ELR (cell line): Measurements from ENCODE around the gene GNAQ.

Experiments
- DNase-seq: peaks from one replicate; pipeline ENCODE4 v3.0.0-alpha.2; 2015; ENCODE audit warnings: low read depth

Gene GNAQ

DNA sequence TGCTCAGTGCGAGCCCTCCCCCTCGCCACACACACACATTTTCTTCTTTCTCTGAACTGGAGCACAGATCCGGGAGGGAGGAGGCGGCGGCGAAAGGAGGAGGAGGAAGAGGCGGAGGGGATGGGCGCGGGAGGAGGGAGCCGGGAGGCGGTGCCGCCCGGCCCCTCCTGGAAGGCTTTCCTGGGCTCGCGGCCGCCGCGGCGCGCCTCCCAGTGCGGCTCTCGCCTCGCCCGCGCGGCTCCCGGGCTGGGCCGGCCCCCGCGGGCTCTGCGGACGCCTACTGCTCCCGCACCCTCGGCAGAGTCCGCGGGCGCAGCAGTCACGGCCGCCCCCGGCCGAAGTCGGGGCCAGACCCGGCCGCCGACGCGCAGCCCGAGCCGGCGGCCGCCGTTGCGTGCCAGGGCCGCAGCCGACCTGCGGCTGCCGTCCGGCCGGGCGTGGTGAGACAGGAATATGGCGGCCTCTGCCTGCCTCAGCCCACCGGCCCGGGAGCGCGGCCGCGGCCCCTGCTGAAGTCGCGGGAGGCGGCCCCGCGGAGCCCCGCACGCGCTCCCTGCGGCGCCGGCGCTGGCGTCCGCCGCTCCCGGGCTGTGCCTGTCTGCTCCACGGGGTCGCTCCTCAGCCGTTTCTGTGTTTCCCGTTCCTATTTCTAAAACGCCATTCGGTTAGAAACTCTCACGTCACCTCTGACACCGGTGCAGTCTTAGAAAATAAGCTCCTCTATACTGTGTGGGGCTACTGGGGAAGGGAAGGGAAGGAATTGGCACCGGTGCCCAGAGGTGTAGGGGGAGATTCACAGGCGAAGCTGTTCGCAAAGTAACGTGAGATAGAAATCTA lies 500 bp upstream of the GNAQ start:
- DNase-seq: peak; percentile 92

- peak; percentile 53 for DNase-seq
These were observed 813 bp downstream of the GNAQ start for GRCh38 chr9:78030553-78031443.

GRCh38 chr9:78030296-78030552 lies 1.4 kb downstream of the GNAQ start:
- DNase-seq: peak; percentile 55

- DNase-seq: peak; percentile 42
These were observed 1.9 kb downstream of the GNAQ start for GRCh38 chr9:78029551-78030295.

DNA sequence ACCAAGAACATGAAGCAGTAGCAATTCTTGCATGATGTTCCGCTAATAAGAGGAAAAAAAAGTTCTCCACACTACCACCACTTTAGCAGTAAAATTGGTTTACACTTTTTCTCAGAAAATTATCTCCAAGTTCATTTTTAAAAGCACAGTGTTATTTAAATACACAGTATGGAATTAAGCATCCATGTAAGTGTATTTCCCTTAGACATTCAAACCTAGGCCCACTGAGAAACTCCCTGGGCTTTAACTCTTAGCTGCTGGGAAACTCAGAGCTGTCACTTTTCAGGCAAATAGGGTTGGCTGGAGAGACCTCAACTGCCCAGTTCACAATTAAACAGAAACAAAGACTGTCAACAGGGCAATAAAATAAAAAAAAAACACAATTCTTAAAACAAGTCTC lies 2.7 kb downstream of the GNAQ start:
- DNase-seq: no peak

DNA sequence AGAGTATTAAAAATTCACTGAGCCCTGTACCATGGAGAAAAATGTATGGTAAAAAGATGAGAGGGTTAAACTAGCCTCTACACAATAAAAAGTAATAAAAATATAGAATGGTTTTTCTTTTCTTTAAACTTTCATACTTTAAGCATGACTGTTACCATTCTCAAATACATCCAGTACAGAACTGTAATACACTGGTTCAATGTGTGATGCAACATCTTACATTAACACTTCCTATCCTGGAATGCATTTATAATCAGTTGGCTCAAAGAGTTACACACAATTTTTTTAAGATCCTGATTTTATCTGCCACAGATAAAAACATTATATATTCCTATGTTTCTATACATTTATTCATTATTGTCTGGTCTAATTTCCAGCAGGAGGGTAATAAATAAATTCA lies 4.7 kb downstream of the GNAQ start:
- DNase-seq: peak; percentile 48

GRCh38 chr9:78026416-78026815 lies 5.2 kb downstream of the GNAQ start:
- peak; percentile 50 for DNase-seq

- DNase-seq: no peak
These were observed 6.4 kb downstream of the GNAQ start for GRCh38 chr9:78025186-78025585.

GRCh38 chr9:78023003-78023741 lies 8.4 kb downstream of the GNAQ start:
- peak; percentile 74 for DNase-seq

DNA sequence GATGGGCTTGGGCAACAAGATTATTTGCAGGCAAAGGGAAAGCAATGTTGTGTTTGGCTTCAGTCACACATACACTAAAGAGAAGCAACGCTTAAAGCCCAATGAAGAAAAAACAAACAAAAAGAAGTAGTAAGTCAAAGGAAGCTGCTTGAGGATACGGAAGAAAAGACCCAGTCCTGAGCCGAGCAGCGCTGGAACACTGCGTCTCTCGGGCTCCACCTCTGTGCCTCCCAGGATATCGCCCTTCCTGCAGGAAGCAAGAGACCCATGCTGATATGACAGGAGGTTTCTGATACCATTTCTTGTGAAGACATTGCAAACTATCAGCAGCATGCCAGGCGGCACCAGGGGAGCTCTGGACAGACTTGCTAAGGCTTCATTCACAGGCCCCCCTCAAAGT lies 9.9 kb downstream of the GNAQ start:
- DNase-seq: no peak

DNA sequence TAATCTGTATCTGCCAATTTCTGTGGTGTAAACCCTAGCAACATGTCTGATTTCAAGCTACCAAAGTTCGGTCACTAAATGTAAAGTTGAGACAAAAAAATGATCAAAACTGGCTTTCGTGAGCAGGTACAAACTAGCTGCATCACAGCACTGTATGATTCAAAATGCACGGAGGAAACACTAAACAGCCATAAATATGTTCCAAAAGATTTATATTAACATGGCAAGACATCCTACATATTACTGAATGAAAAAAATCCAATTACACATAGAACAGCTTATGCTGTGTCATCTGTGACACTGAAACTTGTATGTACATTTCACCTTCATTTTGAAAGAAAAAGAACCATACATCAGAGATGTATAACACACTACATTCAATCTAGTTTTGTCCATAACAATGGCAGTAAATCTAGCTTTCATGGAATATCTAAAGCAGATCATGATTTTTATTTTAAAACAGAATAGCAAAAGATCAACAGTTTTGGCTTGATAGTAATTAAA lies 14.4 kb downstream of the GNAQ start:
- no peak for DNase-seq

GRCh38 chr9:78015241-78015640 lies 16.4 kb downstream of the GNAQ start:
- DNase-seq: no peak

- peak; percentile 61 for DNase-seq
These were observed 16.8 kb downstream of the GNAQ start for GRCh38 chr9:78014776-78015175.

- DNase-seq: no peak
These were observed 17.7 kb downstream of the GNAQ start for GRCh38 chr9:78013934-78014333.

GRCh38 chr9:78011049-78011448 lies 20.6 kb downstream of the GNAQ start:
- DNase-seq: no peak

DNA sequence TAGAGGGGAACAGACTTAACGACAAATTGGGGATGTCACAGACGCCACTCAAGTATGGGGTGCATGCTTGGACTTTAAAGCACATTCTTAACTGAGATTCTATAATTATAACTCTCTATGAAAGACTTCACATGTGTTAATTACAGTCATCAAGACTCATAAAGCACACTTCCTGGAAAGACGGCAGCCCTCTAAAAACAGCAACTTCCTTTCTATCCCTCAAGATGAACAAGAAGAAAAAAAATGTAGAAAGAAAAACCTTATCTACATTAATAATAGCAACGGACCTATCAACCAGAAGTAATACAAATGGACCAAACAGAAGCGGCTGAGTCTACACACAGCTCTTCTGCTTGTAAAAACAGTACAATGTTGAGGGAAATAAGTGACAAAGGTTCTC lies 21.2 kb downstream of the GNAQ start:
- DNase-seq: no peak

DNA sequence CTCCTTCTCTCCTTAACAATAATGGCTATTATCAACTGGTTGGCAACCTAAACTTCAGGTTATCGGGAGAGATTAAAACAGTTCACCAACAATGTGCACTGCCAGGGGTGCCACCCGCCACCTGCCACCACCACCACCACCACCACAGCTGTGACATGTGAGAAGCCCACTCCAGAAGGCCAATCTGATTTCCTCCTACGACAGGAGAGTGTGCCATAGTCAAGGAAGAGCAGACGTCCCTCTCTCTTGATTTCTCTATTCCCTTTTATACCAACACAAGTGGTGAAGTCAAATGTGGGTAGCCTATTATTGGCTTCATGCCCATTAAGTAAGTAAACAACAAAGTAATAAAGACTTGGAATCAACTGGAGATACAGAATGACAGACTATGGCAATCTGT lies 22.4 kb downstream of the GNAQ start:
- DNase-seq: no peak

DNA sequence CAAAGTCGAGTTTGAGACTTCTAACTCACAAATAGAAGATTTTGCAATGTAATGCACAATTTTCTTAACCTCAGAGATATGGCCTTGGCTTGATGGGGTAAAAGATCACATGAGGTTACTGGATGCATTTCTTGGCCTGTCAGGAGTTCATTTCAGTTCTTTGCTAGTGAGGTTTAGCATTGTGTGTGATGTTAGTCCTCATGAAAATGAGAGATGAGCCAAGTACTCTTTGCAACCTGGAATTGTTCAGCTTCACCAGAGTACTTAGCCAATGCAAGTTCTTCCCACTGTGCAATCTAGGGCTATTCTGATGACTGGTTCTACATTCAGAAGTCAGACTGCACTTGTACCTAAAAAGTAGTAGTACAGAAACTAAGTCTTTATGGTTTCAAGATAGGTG lies 24.9 kb downstream of the GNAQ start:
- DNase-seq: no peak

DNA sequence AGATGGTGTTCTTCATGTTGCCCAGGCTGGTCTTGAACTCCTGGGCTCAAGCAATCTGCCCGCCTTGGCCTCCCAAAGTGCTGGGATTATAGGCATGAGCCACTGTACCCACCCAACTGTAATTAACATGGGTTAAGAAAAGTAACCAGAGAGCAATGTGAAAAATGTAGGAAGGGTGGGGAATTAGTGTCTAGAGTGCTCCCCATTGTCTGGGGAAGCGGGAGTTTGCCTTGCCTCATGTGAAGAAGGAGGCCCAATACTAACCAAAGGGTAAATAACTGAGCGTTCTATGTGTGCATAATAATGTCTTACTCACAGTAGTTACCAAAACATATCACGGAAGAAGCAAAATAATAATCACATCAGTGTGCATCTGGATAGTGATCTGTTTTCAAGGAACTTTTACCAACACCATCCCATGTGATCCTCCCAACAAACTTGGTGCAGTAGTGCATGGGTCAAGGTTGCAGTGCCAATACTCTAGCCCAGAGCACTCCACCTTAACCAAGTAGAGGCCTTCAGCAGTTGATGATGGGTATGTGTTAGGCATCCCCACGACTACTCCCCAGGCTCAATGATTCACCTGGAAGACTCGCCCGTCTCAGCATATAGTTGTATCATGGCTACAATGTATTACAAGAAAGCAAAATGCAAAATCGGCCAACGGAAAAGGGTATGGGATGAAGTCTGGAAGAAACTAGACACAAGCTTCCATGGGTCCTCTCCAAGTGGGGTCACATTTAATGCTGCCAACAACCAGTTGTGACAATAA lies 26.2 kb downstream of the GNAQ start:
- DNase-seq: no peak

- DNase-seq: peak; percentile 60
These were observed 27.0 kb downstream of the GNAQ start for GRCh38 chr9:78004478-78005229.
